Transverse colon (tissue), 4 donors: ENCODE data around the gene FH. TPM values are rescaled to one million over a fixed set of nuclear protein-coding genes. Genes with fewer than 3 reads are reported as not detected.

ENCODE experiments used
- DNase-seq: peaks from one replicate; pipeline ENCODE4 v3.0.0-alpha.2; 2019
- H3K27ac ChIP-seq, 4 donors: fragments of 200-600 bp; sonication (generic); 2 replicates each; pipeline ENCODE4 v1.5.1; 2016 to 2018; ENCODE audit warnings: inconsistent platforms in 4 of 4
- H3K27me3 ChIP-seq: fragments of 200-600 bp; sonication (generic); 2 replicates; pipeline ENCODE4 v1.5.1; 2017; ENCODE audit warnings: inconsistent platforms
- H3K36me3 ChIP-seq, 4 donors: fragments of 200-600 bp; sonication (generic); 2 replicates each; pipeline ENCODE4 v1.5.1; 2017 to 2019; ENCODE audit warnings: inconsistent platforms in 4 of 4
- H3K4me1 ChIP-seq, 4 donors: fragments of 200-600 bp; sonication (generic); 2 replicates each; pipeline ENCODE4 v1.5.1; 2017 to 2020; ENCODE audit warnings: inconsistent platforms in 4 of 4
- H3K4me3 ChIP-seq, 4 donors: fragments of 200-600 bp; sonication (generic); 1 replicate in 1 of 4; 2 replicates in 3 of 4; pipeline versions ENCODE4 v1.5.1 to v1.6.1; 2017 to 2019; ENCODE audit warnings: inconsistent platforms in 4 of 4
- H3K9me3 ChIP-seq, 2 donors: fragments of 200-600 bp; sonication (generic); 2 replicates each; pipeline ENCODE4 v1.5.1; 2017 to 2019; ENCODE audit warnings: inconsistent platforms in 2 of 2
- CTCF ChIP-seq, 5 experiments: fragments of 200-600 bp in 3 of 5; fragments of 450-650 bp in 2 of 5; sonication (generic) in 3 of 5; IDR thresholded peaks; 1 replicate in 2 of 5; 2 replicates in 3 of 5; pipeline ENCODE4 v1.5.1; 2016 to 2017; ENCODE audit warnings: antibody characterized with exemption in 5 of 5, inconsistent platforms in 3 of 5, mild to moderate bottlenecking in 2 of 5, moderate library complexity in 1 of 5
- EP300 ChIP-seq: sonication (generic); formaldehyde crosslinking; IDR thresholded peaks from one replicate; pipeline ENCODE4 v1.6.1; 2017; ENCODE audit warnings: antibody characterized with exemption, low read depth
- POLR2A ChIP-seq: fragments of 450-650 bp; IDR thresholded peaks from one replicate; pipeline ENCODE4 v1.6.1; 2016; ENCODE audit warnings: antibody characterized with exemption, mild to moderate bottlenecking, moderate library complexity
- POLR2AphosphoS5 ChIP-seq, 3 donors: sonication (generic); formaldehyde crosslinking; IDR thresholded peaks; one replicate each; pipeline ENCODE4 v1.6.1; 2016; ENCODE audit warnings: antibody characterized with exemption in 3 of 3
- WGBS, 2 donors: methylation state at CpG; one replicate each; pipeline ENCODE4 v1.1.5; 2018; ENCODE audit warnings: low coverage in 1 of 2; 5-methylcytosine and 5-hydroxymethylcytosine counted together
- in situ Hi-C, 4 donors: fragments of 200-750 bp; cut with MboI; loops; one replicate each; pipeline versions ENCODE4 v1.15.0 to v1.15.1; 2017; ENCODE audit warnings: low sequenced_read_pairs in 3 of 4, low pct_ligation_motif_present in 1 of 4, low pct_unique_long_range_greater_than_20kb in 1 of 4
- intact Hi-C: fragments of 100-400 bp; cut with DNase I; formaldehyde crosslinking; loops from one replicate; pipeline ENCODE4 v1.15.1; 2023; ENCODE audit warnings: low total_unique reads
- total RNA-seq, 4 donors: library from RNA; depleted of rRNA; stranded (reverse); fragments of >200 nt; gene quantifications; one replicate each; pipeline ENCODE4 v1.1.0, GENCODE V29; 2016

The FH gene
- total RNA-seq, 4 donors from 2014 or later = 21.7 to 83.8 (median 42.0) TPM

GRCh38 chr1:241550318-241550717 lies 30.8 kb upstream of the FH start:
- in situ Hi-C loops = no loop called here
- H3K36me3 ChIP-seq = no peaks in the 10 kb centered on the region
- intact Hi-C loops = no loop called here
- H3K4me3 ChIP-seq = no peak overlapping the region
- no peaks in the 10 kb centered on the region for H3K4me1 ChIP-seq
- no peaks in the 10 kb centered on the region for H3K9me3 ChIP-seq
- H3K27ac ChIP-seq = no peak overlapping the region
- DNase-seq = no peak
- TF ChIP-seq CTCF (IDR thresholded peaks at IDR 0.05) (no peak), EP300 (no peak)
- no peaks in the 10 kb centered on the region for H3K27me3 ChIP-seq
- WGBS, 2 donors = 78 to 80% methylated on average over 1 of the region's 1 CpG

- no peak for DNase-seq
- Histone ChIP-seq H3K4me1 (no peaks in the 10 kb centered on the region), H3K4me3 (no peak overlapping the region), H3K27ac (no peak overlapping the region), H3K9me3 (no peaks in the 10 kb centered on the region), H3K36me3 (no peaks in the 10 kb centered on the region), H3K27me3 (no peaks in the 10 kb centered on the region)
- intact Hi-C loops (no loop called here), in situ Hi-C loops (loop anchor here in 1 of 4 donors (25.0 kb wide), 2 partner anchors 89 to 289 kb away; partner anchors contain the start of genes CHML, EXO1 and OPN3)
- WGBS, 2 donors = 47 to 83% methylated on average over 1 to 2 of the region's 2 CpGs
- TF ChIP-seq CTCF (IDR thresholded peaks at IDR 0.05) = no peak
- TF ChIP-seq EP300 = no peak
- TF ChIP-seq POLR2AphosphoS5 (IDR thresholded peaks at IDR 0.05) = no peak
- no peak for TF ChIP-seq POLR2A
Observed at GRCh38 chr1:241548008-241548407, 28.5 kb upstream of the FH start.

- no peak overlapping the region for H3K27ac ChIP-seq
- in situ Hi-C loops (loop anchor here in 1 of 4 donors (25.0 kb wide), 2 partner anchors 95 to 295 kb away; partner anchors contain the start of genes CHML, EXO1 and OPN3), intact Hi-C loops (no loop called here)
- H3K4me1 ChIP-seq = no peaks in the 10 kb centered on the region
- no peaks in the 10 kb centered on the region for H3K9me3 ChIP-seq
- H3K4me3 ChIP-seq = no peak overlapping the region
- no peak for DNase-seq
- no peak for TF ChIP-seq POLR2AphosphoS5 (IDR thresholded peaks at IDR 0.05)
- no peak for TF ChIP-seq EP300
- TF ChIP-seq CTCF (IDR thresholded peaks at IDR 0.05) = no peak
- TF ChIP-seq POLR2A = no peak
- WGBS, 2 donors = 44 to 58% methylated on average over 7 of the region's 7 CpGs
- H3K36me3 ChIP-seq = no peaks in the 10 kb centered on the region
- no peaks in the 10 kb centered on the region for H3K27me3 ChIP-seq
Observed at GRCh38 chr1:241542199-241542907, 22.8 kb upstream of the FH start.

GRCh38 chr1:241536969-241537368 lies 17.4 kb upstream of the FH start:
- Histone ChIP-seq H3K27me3 (no peaks in the 10 kb centered on the region), H3K27ac (no peak overlapping the region), H3K9me3 (no peaks in the 10 kb centered on the region), H3K36me3 (no peaks in the 10 kb centered on the region), H3K4me3 (no peak overlapping the region), H3K4me1 (peaks cover 0 to 5% (median 0%) of the 10 kb centered on the region in 4 donors)
- WGBS, 2 donors = 67 to 71% methylated on average over 1 to 2 of the region's 2 CpGs
- in situ Hi-C loops (loop anchor here in 2 of 4 donors (10.0 to 25.0 kb wide), 3 partner anchors 98 to 300 kb away; partner anchors contain the start of genes CHML (in 1 of the 2), EXO1 (in 1 of the 2) and OPN3 (in 1 of the 2)), intact Hi-C loops (no loop called here)
- TF ChIP-seq POLR2A = no peak
- TF ChIP-seq CTCF (IDR thresholded peaks at IDR 0.05) = no peak
- no peak for TF ChIP-seq EP300
- TF ChIP-seq POLR2AphosphoS5 (IDR thresholded peaks at IDR 0.05) = no peak
- no peak for DNase-seq
